Body of pancreas (tissue), 4 donors: Measurements from ENCODE around the gene SIPA1L3.

ENCODE experiments used
- CTCF ChIP-seq, 7 experiments: fragments of 450-650 bp in 4 of 7; fragments of 200-600 bp in 3 of 7; sonication (generic) in 3 of 7; IDR thresholded peaks; one replicate each; pipeline ENCODE4 v1.5.1; 2016 to 2019; ENCODE audit warnings: antibody characterized with exemption in 7 of 7
- POLR2A ChIP-seq, 3 donors: fragments of 450-650 bp; IDR thresholded peaks; one replicate each; pipeline ENCODE4 v1.6.1; 2016; ENCODE audit warnings: antibody characterized with exemption in 3 of 3, mild to moderate bottlenecking in 2 of 3

GRCh38 chr19:38255383-38256014 is 348.5 kb downstream of the SIPA1L3 start:
- no peak for TF ChIP-seq CTCF (IDR thresholded peaks at IDR 0.05)
- no peak for TF ChIP-seq POLR2A (IDR thresholded peaks at IDR 0.05)
